AG04450 (cell line): ENCODE data around the gene PAFAH1B1. TPM values are rescaled to one million over a fixed set of nuclear protein-coding genes. Genes with fewer than 3 reads are reported as not detected.

ENCODE experiments used
- CTCF ChIA-PET: fragments of 300-600, 350-600 bp; formaldehyde crosslinking; extraction: SDS; loops from one replicate; lab custom pipeline; 2022; ENCODE audit warnings: antibody characterized with exemption, inconsistent platforms; lab: Charles Lee
- POLR2A ChIA-PET: fragments of 350-600 bp; formaldehyde crosslinking; extraction: SDS; loops from one replicate; lab custom pipeline; 2021; ENCODE audit warnings: antibody characterized with exemption, inconsistent platforms; lab: Yijun Ruan, JAX
- DNase-seq: peaks from one replicate; pipeline ENCODE4 v3.0.0-alpha.2; 2011; ENCODE audit warnings: low read depth, low spot score
- H3K27ac ChIP-seq: one replicate; pipeline ENCODE4 v1.5.1; 2012; ENCODE audit warnings: low read depth, low read length, control low read depth
- H3K27me3 ChIP-seq: one replicate; pipeline ENCODE4 v1.6.0; 2012; ENCODE audit warnings: low read length; ENCODE audit not compliant: control insufficient read depth, insufficient read depth
- H3K4me3 ChIP-seq: 2 replicates; pipeline ENCODE4 v1.5.1; 2011; ENCODE audit warnings: mild to moderate bottlenecking, low read depth, low read length, control low read depth
- H3K9me3 ChIP-seq: 2 replicates; pipeline ENCODE4 v1.5.1; 2012; ENCODE audit warnings: low read length; ENCODE audit not compliant: control insufficient read depth, insufficient read depth
- polyA plus RNA-seq: library from polyadenylated mRNA; depleted of rRNA; stranded (reverse); fragments of >200 nt; gene quantifications from 2 replicates; pipeline ENCODE4 v1.2.3, GENCODE V29; 2011
- TF ChIP-seq, protein P1 (sequence below): IDR thresholded peaks from 2 replicates; pipeline ENCODE4 v1.5.1; 2011; ENCODE audit warnings: low read depth, low read length, control low read depth, inconsistent platforms

PAFAH1B1 gene
- polyA plus RNA-seq, 1 experiment = 111 TPM

DNA sequence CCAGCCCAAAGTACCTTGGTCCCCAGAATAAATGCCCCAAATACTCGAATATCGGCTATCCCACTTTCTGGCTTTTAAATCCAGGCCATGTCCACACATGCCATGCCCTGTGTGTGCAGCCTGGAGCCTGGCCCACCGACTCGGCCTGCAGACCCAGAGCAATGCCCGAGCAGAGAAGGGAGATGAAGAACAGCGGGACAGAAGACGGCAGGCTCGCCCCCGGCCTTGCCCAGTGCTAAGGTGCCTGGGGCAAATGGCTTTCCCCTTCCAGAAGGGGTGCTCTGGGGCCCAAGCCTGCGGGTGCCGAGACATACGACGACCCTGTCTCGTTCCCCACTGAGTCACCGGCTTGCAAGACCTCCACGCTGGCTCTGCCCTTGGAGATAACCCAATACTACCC, 110.2 kb downstream of the PAFAH1B1 start:
- no peak overlapping the region for H3K27ac ChIP-seq
- H3K4me3 ChIP-seq = no peak overlapping the region
- CTCF ChIA-PET = no interaction called here
- TF ChIP-seq, protein P1, sequence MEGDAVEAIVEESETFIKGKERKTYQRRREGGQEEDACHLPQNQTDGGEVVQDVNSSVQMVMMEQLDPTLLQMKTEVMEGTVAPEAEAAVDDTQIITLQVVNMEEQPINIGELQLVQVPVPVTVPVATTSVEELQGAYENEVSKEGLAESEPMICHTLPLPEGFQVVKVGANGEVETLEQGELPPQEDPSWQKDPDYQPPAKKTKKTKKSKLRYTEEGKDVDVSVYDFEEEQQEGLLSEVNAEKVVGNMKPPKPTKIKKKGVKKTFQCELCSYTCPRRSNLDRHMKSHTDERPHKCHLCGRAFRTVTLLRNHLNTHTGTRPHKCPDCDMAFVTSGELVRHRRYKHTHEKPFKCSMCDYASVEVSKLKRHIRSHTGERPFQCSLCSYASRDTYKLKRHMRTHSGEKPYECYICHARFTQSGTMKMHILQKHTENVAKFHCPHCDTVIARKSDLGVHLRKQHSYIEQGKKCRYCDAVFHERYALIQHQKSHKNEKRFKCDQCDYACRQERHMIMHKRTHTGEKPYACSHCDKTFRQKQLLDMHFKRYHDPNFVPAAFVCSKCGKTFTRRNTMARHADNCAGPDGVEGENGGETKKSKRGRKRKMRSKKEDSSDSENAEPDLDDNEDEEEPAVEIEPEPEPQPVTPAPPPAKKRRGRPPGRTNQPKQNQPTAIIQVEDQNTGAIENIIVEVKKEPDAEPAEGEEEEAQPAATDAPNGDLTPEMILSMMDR = no peak
- POLR2A ChIA-PET = no interaction called here
- no peak for DNase-seq
- H3K9me3 ChIP-seq = no peaks in the 10 kb centered on the region
- H3K27me3 ChIP-seq = no peaks in the 10 kb centered on the region

DNA sequence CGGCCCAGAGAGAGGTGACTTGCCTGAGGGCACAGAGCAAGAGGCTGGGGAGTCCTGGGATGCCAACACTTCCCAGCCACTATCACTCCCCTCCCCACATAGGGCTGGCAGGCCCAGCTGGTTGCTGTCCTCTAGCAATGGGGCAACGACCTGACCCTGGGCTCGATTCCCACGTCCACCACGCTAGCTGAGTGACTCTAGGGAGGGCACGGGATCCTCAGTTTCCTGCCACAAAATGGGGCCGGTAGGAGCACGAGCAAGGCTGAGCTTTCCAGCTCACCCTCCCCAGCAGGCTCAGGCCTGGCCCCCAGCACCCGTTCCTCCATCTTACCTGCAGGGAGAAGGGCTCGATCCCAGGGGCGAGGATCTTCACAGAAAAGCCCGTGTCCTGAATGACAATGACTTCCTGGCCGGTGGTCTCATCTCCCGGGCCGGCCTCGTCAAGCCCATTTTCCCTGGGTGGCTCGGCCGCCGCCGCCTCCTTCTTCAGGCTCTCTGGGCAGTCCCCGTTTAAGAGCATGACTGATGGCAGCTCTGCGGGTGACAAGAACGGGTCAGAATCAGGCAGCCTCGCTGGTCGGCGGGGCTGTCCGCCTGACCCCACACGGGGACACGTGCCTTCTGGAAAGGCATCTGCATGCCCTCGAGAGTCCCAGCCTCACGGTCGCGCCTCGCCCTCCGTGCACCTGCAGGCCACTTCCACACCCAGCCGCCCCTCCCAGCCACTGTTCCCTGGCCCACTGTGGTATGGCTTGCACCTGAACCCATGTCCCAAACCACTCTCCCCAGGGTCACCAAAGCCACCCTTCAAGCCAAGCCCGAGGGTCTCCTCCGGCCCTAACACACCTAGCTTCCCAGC, 110.8 kb downstream of the PAFAH1B1 start:
- Histone ChIP-seq H3K27me3 (no peaks in the 10 kb centered on the region), H3K9me3 (no peaks in the 10 kb centered on the region), H3K27ac (no peak overlapping the region), H3K4me3 (no peak overlapping the region)
- no peak for DNase-seq
- CTCF ChIA-PET = no interaction called here
- POLR2A ChIA-PET = no interaction called here
- TF ChIP-seq, protein P1 = no peak

DNA sequence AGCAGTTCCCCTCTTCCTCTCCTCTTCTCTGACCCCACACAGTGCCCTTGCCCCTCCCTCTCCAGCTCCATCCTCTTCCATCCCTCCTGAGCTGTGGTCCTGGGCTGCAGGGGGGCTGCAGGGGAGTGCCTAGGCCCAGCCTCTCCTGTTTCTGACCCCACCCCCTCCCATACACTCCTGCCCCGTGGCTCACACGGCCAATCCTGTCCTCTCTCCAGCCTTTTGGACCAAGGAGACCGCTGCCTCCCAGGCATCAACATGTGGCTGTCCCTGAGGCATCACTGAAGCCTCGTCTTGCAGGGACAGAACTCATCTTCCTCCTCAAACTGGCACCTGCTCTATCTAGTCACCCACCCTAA, 111.4 kb downstream of the PAFAH1B1 start:
- Histone ChIP-seq H3K27me3 (no peaks in the 10 kb centered on the region), H3K9me3 (no peaks in the 10 kb centered on the region), H3K4me3 (no peak overlapping the region), H3K27ac (no peak overlapping the region)
- DNase-seq = no peak
- TF ChIP-seq, protein P1 = no peak
- ChIA-PET CTCF (no interaction called here), POLR2A (no interaction called here)

DNA sequence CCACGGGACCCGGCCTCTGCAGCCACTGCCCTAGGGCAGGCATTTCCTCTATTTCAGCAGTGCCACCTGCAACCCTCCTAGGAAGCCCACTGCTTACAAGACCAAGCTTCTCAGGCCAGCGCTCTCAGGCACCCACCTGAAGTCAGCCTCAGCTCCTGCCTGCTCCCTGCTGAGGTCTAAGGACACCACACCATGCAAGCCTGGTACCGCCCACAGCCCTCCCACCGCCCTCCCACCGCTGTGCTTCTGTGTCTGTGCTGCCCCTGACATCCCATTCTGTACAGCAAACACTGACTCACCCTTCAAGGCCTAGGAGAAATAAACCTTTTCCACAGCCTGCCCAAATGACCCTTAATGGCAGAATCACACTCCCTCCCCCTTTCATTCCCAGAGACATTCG, 111.8 kb downstream of the PAFAH1B1 start:
- Histone ChIP-seq H3K27me3 (no peaks in the 10 kb centered on the region), H3K27ac (peak overlapping the region; percentile 68), H3K9me3 (no peaks in the 10 kb centered on the region), H3K4me3 (no peak overlapping the region)
- TF ChIP-seq, protein P1 = no peak
- DNase-seq = peak; percentile 29
- POLR2A ChIA-PET = no interaction called here
- CTCF ChIA-PET = interaction anchor here (0.7 kb wide), 1 partner anchor 95 kb away, joined by 3 read pairs; no protein-coding TSS in a partner anchor

DNA sequence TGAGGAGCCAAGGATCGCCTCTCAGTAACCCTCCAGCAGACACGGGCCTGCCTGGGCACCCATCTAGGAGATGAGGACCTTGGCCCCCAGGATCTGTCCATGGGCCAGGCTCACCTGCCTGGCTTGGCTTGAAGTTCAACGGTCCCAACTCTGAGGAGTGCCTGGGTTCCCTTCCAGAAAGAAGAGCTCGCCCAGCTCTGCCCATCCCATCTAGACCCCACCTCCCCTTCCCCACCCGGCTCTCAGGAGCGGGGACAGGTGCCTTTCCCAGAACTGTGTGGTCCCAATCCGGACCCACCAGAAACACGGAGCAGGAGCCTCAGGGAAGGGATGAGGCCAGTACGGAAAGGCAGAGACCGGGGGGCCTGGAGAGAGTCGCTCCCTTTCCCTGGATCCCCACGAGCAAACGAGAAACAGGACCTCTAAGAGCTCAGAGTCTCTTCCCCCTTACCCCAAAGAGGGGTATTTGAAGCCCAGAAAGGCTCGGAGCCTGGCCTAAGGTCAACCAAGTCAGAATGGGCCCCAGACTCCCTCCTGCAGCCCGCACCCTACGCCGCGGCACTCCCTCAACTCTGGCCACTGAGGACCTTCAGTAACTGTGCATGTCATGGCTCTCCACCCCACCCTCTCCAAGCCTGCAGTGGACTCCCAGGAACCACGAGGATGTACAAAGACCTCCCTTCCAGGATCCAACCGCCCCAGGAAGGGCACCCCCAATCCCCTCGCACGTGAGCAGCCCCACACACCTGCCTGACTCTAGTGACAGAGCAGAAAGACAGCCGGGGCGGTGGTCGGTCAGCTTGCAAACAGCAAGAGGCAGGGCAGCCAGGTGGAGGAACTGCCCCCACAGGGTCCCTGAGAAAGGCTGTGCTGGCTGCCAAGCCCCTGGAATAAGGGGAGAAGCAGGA, 112.7 kb downstream of the PAFAH1B1 start:
- H3K27ac ChIP-seq = peak overlapping the region; percentile 68

More for the DNA sequence above, 112.7 kb downstream of the PAFAH1B1 start:
- Histone ChIP-seq H3K9me3 (no peaks in the 10 kb centered on the region), H3K4me3 (no peak overlapping the region), H3K27me3 (no peaks in the 10 kb centered on the region)
- no peak for DNase-seq
- CTCF ChIA-PET = interaction anchor here (0.5 to 0.7 kb wide), 2 partner anchors 96 to 306 kb away, joined by 3 to 5 read pairs; no protein-coding TSS in a partner anchor
- POLR2A ChIA-PET = no interaction called here
- TF ChIP-seq, protein P1 = no peak
